WTC11 (cell line): ENCODE results near the gene C1orf35. TPM values are rescaled to one million over a fixed set of nuclear protein-coding genes. Genes with fewer than 3 reads are reported as not detected.

ENCODE experiments used
- ATAC-seq: fragments of 200-7000 bp; cut with Tn5 transposase; 2 replicates; pipeline ENCODE4 v1.10.0; 2021; ENCODE audit warnings: mild to moderate bottlenecking, moderate library complexity
- CTCF ChIA-PET: fragments of 300-600 bp; sonication (Branson Sonifier 250); formaldehyde crosslinking; loops from one replicate; lab custom pipeline; 2021; ENCODE audit warnings: antibody characterized with exemption; lab: Charles Lee
- POLR2A ChIA-PET: fragments of 350-600 bp; sonication (Branson Sonifier 250); formaldehyde crosslinking; loops from one replicate; lab custom pipeline; 2021; ENCODE audit warnings: antibody characterized with exemption; lab: Charles Lee
- DNase-seq: peaks from one replicate; pipeline ENCODE4 v3.0.0; 2021; ENCODE audit warnings: low spot score
- H3K27ac Mint-ChIP-seq: 2 replicates; pipeline ENCODE4 v1.8.0; 2021; ENCODE audit warnings: mixed read lengths
- H3K27me3 Mint-ChIP-seq: 2 replicates; pipeline ENCODE4 v1.8.0; 2021; ENCODE audit warnings: low read depth, mild to moderate bottlenecking, moderate library complexity, mixed read lengths
- H3K36me3 Mint-ChIP-seq: 2 replicates; pipeline ENCODE4 v1.8.0; 2021; ENCODE audit warnings: mixed read lengths
- H3K4me1 Mint-ChIP-seq: 2 replicates; pipeline ENCODE4 v1.8.0; 2022; ENCODE audit warnings: mixed read lengths
- H3K4me3 Mint-ChIP-seq: 2 replicates; pipeline ENCODE4 v1.8.0; 2021; ENCODE audit warnings: mild to moderate bottlenecking, moderate library complexity, mixed read lengths
- H3K9me3 Mint-ChIP-seq: 2 replicates; pipeline ENCODE4 v1.8.0; 2021; ENCODE audit warnings: mixed read lengths
- NFE2L1 ChIP-seq: sonication (generic); formaldehyde crosslinking; IDR thresholded peaks from 2 replicates; pipeline ENCODE4 v1.8.1; 2023; ENCODE audit warnings: missing genetic modification reagents
- NR1H2 ChIP-seq: sonication (generic); formaldehyde crosslinking; IDR thresholded peaks from 2 replicates; pipeline ENCODE4 v1.9.0; 2021; ENCODE audit warnings: mild to moderate bottlenecking, moderate library complexity, missing genetic modification reagents
- NR2C2 ChIP-seq: sonication (generic); formaldehyde crosslinking; IDR thresholded peaks from 2 replicates; pipeline ENCODE4 v1.8.0; 2022; ENCODE audit warnings: mild to moderate bottlenecking, missing genetic modification reagents
- SMAD3 ChIP-seq: sonication (generic); formaldehyde crosslinking; IDR thresholded peaks from 2 replicates; pipeline ENCODE4 v1.8.0; 2022; ENCODE audit warnings: missing genetic modification reagents, mild to moderate bottlenecking, borderline replicate concordance
- SMAD4 ChIP-seq: sonication (generic); formaldehyde crosslinking; IDR thresholded peaks from 2 replicates; pipeline ENCODE4 v1.8.0; 2022; ENCODE audit warnings: mild to moderate bottlenecking, missing genetic modification reagents
- TEAD1 ChIP-seq: sonication (generic); formaldehyde crosslinking; IDR thresholded peaks from 2 replicates; pipeline ENCODE4 v1.8.0; 2022; ENCODE audit warnings: mild to moderate bottlenecking, missing genetic modification reagents
- ZNF138 ChIP-seq: sonication (generic); formaldehyde crosslinking; conservative IDR thresholded peaks from 2 replicates; pipeline ENCODE4 v1.8.1; 2022; ENCODE audit warnings: mild to moderate bottlenecking, moderate library complexity, missing genetic modification reagents
- ZNF232 ChIP-seq: sonication (generic); formaldehyde crosslinking; IDR thresholded peaks from 2 replicates; pipeline ENCODE4 v1.8.0; 2022; ENCODE audit warnings: mild to moderate bottlenecking, missing genetic modification reagents
- ZNF263 ChIP-seq: sonication (generic); formaldehyde crosslinking; IDR thresholded peaks from 2 replicates; pipeline ENCODE4 v1.8.1; 2022; ENCODE audit warnings: low read depth, mild to moderate bottlenecking, moderate library complexity, missing genetic modification reagents
- ZNF423 ChIP-seq: fragments of 250-450 bp; sonication (Bioruptor Pico); IDR thresholded peaks from 2 replicates; pipeline ENCODE4 v2.1.2; 2022; ENCODE audit warnings: mild to moderate bottlenecking, moderate library complexity
- ZNF671 ChIP-seq: fragments of 250-450 bp; sonication (Bioruptor Pico); IDR thresholded peaks from 2 replicates; pipeline ENCODE4 v1.8.0; 2021; ENCODE audit warnings: mild to moderate bottlenecking
- total RNA-seq: library from RNA; stranded (reverse); gene quantifications from 3 replicates; pipeline ENCODE4 v1.2.3, GENCODE V29; 2021
- TF ChIP-seq, protein P1 (sequence below): sonication (generic); formaldehyde crosslinking; IDR thresholded peaks from 2 replicates; pipeline ENCODE4 v1.8.1; 2022; ENCODE audit warnings: low read depth, missing genetic modification reagents, borderline replicate concordance
- TF ChIP-seq, protein P2 (sequence below): sonication (generic); formaldehyde crosslinking; IDR thresholded peaks from 2 replicates; pipeline ENCODE4 v1.8.1; 2023; ENCODE audit warnings: mild to moderate bottlenecking, missing genetic modification reagents
- TF ChIP-seq, protein P3 (sequence below): sonication (generic); formaldehyde crosslinking; conservative IDR thresholded peaks from 2 replicates; pipeline ENCODE4 v1.8.1; 2022; ENCODE audit warnings: mild to moderate bottlenecking, missing genetic modification reagents
- TF ChIP-seq, protein P4 (sequence below): fragments of 250-450 bp; sonication (Bioruptor Pico); IDR thresholded peaks from 2 replicates; pipeline ENCODE4 v2.1.2; 2022; ENCODE audit warnings: mild to moderate bottlenecking, moderate library complexity
- TF ChIP-seq, protein P5 (sequence below): sonication (generic); formaldehyde crosslinking; IDR thresholded peaks from 2 replicates; pipeline ENCODE4 v1.8.0; 2022; ENCODE audit warnings: mild to moderate bottlenecking, missing genetic modification reagents
- TF ChIP-seq, protein P6 (sequence below): sonication (generic); formaldehyde crosslinking; IDR thresholded peaks from 2 replicates; pipeline ENCODE4 v1.8.1; 2023; ENCODE audit warnings: mild to moderate bottlenecking, missing genetic modification reagents, borderline replicate concordance

The C1orf35 gene
- total RNA-seq, 1 experiment from 2014 or later: 33.8 TPM

DNA sequence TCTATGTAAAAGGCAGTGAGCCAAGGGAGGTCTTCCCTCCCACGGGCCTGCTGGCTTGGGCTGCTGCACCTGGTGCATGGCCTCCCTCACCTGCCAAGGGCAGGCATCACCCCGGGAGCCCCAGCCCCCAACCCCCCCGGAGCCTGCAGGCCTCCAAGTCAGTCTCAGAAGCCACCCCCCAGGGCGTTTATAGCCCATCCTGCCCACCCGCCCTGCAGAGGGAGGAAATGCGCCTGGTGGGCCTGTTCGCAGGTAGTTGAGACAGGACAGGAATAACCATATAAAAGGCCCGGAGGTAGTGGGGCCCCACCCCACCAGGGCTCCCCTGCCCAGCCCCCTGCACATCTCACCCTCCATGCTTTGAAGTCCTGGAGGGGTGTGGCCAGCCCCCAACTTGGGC is 38.8 kb downstream of the C1orf35 start:
- no peak overlapping the region for H3K4me3 Mint-ChIP-seq
- no peaks in the 10 kb centered on the region for H3K36me3 Mint-ChIP-seq
- no peak for ATAC-seq
- H3K27ac Mint-ChIP-seq: no peak overlapping the region
- H3K9me3 Mint-ChIP-seq: no peaks in the 10 kb centered on the region
- H3K27me3 Mint-ChIP-seq: peaks cover 84% of the 10 kb centered on the region
- ChIA-PET CTCF (interaction anchor here (0.9 kb wide), 1 partner anchor 59 kb away, joined by 3 read pairs; no protein-coding TSS in a partner anchor), POLR2A (no interaction called here)
- TF ChIP-seq ZNF671 (CRISPR knock-in tag) (no peak), ZNF138 (CRISPR knock-in tag) (no peak)
- TF ChIP-seq, protein P1, sequence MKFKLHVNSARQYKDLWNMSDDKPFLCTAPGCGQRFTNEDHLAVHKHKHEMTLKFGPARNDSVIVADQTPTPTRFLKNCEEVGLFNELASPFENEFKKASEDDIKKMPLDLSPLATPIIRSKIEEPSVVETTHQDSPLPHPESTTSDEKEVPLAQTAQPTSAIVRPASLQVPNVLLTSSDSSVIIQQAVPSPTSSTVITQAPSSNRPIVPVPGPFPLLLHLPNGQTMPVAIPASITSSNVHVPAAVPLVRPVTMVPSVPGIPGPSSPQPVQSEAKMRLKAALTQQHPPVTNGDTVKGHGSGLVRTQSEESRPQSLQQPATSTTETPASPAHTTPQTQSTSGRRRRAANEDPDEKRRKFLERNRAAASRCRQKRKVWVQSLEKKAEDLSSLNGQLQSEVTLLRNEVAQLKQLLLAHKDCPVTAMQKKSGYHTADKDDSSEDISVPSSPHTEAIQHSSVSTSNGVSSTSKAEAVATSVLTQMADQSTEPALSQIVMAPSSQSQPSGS (CRISPR knock-in tag): no peak
- H3K4me1 Mint-ChIP-seq: peaks cover 5% of the 10 kb centered on the region
- DNase-seq: no peak

DNA sequence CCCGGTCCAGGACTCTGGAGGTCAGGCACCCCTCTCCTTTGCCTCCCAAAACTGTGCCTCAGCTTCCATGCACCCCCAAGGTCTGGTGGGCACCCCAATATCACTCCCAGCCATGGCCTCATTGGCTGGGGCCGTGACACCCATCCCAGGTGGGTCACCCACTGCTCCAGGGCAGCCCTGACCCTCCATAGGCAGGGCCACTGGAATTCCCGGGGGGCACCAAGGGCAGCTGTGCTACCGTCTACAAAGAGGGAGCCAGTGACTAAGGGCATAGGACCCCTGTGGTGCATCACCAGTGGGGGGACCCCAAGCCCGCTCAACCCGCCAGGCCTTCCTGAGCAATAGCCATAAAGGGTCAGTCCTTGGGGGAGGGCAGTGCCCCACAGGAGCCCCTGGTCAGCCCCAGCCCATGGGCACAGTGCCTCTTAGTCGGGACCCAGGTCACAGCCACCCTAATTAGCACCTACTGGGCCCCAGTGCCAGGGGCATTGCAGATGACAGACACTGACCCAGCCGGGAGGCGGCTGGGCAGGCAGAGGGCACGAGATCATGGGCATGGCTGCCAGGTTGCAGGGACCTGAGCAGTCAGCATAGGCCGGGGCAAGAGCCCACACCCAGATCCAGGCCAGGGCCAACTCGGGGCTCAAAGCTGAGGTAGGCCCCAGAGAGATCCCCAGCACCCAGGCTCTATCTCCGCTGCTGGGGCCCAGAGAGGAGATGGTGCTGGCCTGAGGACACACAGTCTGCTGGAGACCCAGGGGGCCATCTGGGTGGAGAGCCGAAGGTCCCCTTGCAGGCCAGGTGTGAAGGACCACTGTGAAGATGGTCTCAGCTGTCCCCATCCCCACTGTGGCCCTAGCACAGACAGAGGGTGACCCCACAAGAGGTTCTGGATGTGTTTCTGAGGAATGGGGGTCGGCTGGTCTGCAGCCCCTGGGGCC is 39.6 kb downstream of the C1orf35 start:
- H3K4me1 Mint-ChIP-seq: peaks cover 5% of the 10 kb centered on the region
- ChIA-PET POLR2A (no interaction called here), CTCF (interaction anchor here (0.9 kb wide), 1 partner anchor 59 kb away, joined by 3 read pairs; no protein-coding TSS in a partner anchor)
- peaks cover 89% of the 10 kb centered on the region for H3K27me3 Mint-ChIP-seq
- H3K9me3 Mint-ChIP-seq: no peaks in the 10 kb centered on the region
- ATAC-seq (no peak), DNase-seq (no peak)
- no peaks in the 10 kb centered on the region for H3K36me3 Mint-ChIP-seq
- H3K27ac Mint-ChIP-seq: no peak overlapping the region
- no peak overlapping the region for H3K4me3 Mint-ChIP-seq
- TF ChIP-seq ZNF263 (CRISPR knock-in tag): no peak
- TF ChIP-seq NR2C2: no peak
- TF ChIP-seq, protein P2, sequence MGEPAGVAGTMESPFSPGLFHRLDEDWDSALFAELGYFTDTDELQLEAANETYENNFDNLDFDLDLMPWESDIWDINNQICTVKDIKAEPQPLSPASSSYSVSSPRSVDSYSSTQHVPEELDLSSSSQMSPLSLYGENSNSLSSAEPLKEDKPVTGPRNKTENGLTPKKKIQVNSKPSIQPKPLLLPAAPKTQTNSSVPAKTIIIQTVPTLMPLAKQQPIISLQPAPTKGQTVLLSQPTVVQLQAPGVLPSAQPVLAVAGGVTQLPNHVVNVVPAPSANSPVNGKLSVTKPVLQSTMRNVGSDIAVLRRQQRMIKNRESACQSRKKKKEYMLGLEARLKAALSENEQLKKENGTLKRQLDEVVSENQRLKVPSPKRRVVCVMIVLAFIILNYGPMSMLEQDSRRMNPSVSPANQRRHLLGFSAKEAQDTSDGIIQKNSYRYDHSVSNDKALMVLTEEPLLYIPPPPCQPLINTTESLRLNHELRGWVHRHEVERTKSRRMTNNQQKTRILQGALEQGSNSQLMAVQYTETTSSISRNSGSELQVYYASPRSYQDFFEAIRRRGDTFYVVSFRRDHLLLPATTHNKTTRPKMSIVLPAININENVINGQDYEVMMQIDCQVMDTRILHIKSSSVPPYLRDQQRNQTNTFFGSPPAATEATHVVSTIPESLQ: no peak
- TF ChIP-seq, protein P3, sequence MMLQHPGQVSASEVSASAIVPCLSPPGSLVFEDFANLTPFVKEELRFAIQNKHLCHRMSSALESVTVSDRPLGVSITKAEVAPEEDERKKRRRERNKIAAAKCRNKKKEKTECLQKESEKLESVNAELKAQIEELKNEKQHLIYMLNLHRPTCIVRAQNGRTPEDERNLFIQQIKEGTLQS: no peak
- no peak for TF ChIP-seq SMAD4 (CRISPR knock-in tag)
- TF ChIP-seq ZNF423 (CRISPR knock-in tag): no peak
- no peak for TF ChIP-seq TEAD1 (CRISPR knock-in tag)
- TF ChIP-seq, protein P4, sequence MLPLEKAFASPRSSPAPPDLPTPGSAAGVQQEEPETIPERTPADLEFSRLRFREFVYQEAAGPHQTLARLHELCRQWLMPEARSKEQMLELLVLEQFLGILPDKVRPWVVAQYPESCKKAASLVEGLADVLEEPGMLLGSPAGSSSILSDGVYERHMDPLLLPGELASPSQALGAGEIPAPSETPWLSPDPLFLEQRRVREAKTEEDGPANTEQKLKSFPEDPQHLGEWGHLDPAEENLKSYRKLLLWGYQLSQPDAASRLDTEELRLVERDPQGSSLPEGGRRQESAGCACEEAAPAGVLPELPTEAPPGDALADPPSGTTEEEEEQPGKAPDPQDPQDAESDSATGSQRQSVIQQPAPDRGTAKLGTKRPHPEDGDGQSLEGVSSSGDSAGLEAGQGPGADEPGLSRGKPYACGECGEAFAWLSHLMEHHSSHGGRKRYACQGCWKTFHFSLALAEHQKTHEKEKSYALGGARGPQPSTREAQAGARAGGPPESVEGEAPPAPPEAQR (CRISPR knock-in tag): no peak
- TF ChIP-seq NR1H2 (CRISPR knock-in tag): no peak
- TF ChIP-seq, protein P5, sequence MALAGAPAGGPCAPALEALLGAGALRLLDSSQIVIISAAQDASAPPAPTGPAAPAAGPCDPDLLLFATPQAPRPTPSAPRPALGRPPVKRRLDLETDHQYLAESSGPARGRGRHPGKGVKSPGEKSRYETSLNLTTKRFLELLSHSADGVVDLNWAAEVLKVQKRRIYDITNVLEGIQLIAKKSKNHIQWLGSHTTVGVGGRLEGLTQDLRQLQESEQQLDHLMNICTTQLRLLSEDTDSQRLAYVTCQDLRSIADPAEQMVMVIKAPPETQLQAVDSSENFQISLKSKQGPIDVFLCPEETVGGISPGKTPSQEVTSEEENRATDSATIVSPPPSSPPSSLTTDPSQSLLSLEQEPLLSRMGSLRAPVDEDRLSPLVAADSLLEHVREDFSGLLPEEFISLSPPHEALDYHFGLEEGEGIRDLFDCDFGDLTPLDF: no peak
- TF ChIP-seq, protein P6, sequence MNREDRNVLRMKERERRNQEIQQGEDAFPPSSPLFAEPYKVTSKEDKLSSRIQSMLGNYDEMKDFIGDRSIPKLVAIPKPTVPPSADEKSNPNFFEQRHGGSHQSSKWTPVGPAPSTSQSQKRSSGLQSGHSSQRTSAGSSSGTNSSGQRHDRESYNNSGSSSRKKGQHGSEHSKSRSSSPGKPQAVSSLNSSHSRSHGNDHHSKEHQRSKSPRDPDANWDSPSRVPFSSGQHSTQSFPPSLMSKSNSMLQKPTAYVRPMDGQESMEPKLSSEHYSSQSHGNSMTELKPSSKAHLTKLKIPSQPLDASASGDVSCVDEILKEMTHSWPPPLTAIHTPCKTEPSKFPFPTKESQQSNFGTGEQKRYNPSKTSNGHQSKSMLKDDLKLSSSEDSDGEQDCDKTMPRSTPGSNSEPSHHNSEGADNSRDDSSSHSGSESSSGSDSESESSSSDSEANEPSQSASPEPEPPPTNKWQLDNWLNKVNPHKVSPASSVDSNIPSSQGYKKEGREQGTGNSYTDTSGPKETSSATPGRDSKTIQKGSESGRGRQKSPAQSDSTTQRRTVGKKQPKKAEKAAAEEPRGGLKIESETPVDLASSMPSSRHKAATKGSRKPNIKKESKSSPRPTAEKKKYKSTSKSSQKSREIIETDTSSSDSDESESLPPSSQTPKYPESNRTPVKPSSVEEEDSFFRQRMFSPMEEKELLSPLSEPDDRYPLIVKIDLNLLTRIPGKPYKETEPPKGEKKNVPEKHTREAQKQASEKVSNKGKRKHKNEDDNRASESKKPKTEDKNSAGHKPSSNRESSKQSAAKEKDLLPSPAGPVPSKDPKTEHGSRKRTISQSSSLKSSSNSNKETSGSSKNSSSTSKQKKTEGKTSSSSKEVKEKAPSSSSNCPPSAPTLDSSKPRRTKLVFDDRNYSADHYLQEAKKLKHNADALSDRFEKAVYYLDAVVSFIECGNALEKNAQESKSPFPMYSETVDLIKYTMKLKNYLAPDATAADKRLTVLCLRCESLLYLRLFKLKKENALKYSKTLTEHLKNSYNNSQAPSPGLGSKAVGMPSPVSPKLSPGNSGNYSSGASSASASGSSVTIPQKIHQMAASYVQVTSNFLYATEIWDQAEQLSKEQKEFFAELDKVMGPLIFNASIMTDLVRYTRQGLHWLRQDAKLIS (CRISPR knock-in tag): no peak
- TF ChIP-seq ZNF232 (CRISPR knock-in tag): no peak
- TF ChIP-seq SMAD3 (CRISPR knock-in tag): no peak
- TF ChIP-seq NFE2L1: no peak
